Stomach (tissue), 4 donors: ENCODE measurements around the gene AADACL4.

Experiments used
- POLR2A ChIP-seq, 4 donors: fragments of 450-650 bp; IDR thresholded peaks; one replicate each; pipeline ENCODE4 v1.6.1; 2016; ENCODE audit warnings: antibody characterized with exemption in 4 of 4, control low read depth in 2 of 4, mild to moderate bottlenecking in 1 of 4, moderate library complexity in 1 of 4
- POLR2AphosphoS5 ChIP-seq, 3 donors: sonication (generic); formaldehyde crosslinking; IDR thresholded peaks; one replicate each; pipeline ENCODE4 v1.6.1; 2016; ENCODE audit warnings: antibody characterized with exemption in 3 of 3
- TF ChIP-seq, protein P1 (sequence below), 7 experiments: fragments of 450-650 bp in 4 of 7; fragments of 200-600 bp in 3 of 7; sonication (generic) in 3 of 7; IDR thresholded peaks; one replicate each; pipeline ENCODE4 v1.5.1; 2016 to 2019; ENCODE audit warnings: antibody characterized with exemption in 7 of 7, control low read depth in 2 of 7, mild to moderate bottlenecking in 1 of 7

DNA sequence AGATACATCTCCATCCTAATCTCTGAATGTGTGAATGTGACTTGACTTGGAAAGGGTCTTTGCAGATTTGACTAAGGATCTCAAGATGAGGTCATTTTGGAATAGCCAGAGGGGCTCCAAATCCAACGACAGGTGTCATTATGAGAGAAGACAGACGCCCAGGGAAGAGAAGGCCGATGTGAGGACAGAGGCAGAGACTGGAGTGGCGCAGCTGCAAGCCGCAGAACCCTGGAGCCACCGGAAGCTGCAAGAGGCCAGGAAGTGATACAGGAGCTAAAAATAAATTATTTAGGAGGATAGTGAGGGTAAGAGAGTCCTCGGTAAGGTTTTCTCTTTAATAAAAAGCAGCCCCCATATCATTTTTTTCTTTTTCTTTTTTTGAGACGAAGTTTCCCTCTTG, 9.7 kb upstream of the AADACL4 start:
- TF ChIP-seq, protein P1, sequence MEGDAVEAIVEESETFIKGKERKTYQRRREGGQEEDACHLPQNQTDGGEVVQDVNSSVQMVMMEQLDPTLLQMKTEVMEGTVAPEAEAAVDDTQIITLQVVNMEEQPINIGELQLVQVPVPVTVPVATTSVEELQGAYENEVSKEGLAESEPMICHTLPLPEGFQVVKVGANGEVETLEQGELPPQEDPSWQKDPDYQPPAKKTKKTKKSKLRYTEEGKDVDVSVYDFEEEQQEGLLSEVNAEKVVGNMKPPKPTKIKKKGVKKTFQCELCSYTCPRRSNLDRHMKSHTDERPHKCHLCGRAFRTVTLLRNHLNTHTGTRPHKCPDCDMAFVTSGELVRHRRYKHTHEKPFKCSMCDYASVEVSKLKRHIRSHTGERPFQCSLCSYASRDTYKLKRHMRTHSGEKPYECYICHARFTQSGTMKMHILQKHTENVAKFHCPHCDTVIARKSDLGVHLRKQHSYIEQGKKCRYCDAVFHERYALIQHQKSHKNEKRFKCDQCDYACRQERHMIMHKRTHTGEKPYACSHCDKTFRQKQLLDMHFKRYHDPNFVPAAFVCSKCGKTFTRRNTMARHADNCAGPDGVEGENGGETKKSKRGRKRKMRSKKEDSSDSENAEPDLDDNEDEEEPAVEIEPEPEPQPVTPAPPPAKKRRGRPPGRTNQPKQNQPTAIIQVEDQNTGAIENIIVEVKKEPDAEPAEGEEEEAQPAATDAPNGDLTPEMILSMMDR (IDR thresholded peaks at IDR 0.05) = no peak
- TF ChIP-seq POLR2AphosphoS5 (IDR thresholded peaks at IDR 0.05) (no peak), POLR2A (IDR thresholded peaks at IDR 0.05) (no peak)
